Right lobe of liver (tissue), 6 donors: ENCODE data around the gene BCO2. TPM values are rescaled to one million over a fixed set of nuclear protein-coding genes. Genes with fewer than 3 reads are reported as not detected.

Experiments used
- ATAC-seq, 4 donors: fragments of 200-7000 bp; cut with Tn5 transposase; one replicate each; pipeline ENCODE4 v1.9.1; 2020; ENCODE audit warnings: mild to moderate bottlenecking in 4 of 4, moderate library complexity in 4 of 4
- DNase-seq, 3 donors: peaks; one replicate each; pipeline ENCODE4 v3.0.0-alpha.2; 2020
- H3K27ac ChIP-seq, 3 donors: fragments of 200-600 bp; one replicate each; pipeline ENCODE4 v1.8.0; 2022
- H3K27me3 ChIP-seq, 2 donors: fragments of 200-600 bp; one replicate each; pipeline ENCODE4 v1.8.0; 2022
- H3K36me3 ChIP-seq, 4 donors: fragments of 200-600 bp; sonication (generic) in 1 of 4; one replicate each; pipeline versions ENCODE4 v1.5.1 to v1.8.0; 2017 to 2022; ENCODE audit warnings: control low read depth in 1 of 4
- H3K4me1 ChIP-seq, 4 donors: fragments of 200-600 bp; sonication (generic) in 1 of 4; one replicate each; pipeline versions ENCODE4 v1.5.1 to v1.8.0; 2017 to 2022; ENCODE audit warnings: control low read depth in 1 of 4
- H3K4me3 ChIP-seq, 3 donors: fragments of 200-600 bp; one replicate each; pipeline ENCODE4 v1.8.0; 2022
- H3K9me3 ChIP-seq, 4 donors: fragments of 200-600 bp; sonication (generic) in 1 of 4; one replicate each; pipeline versions ENCODE4 v1.5.1 to v1.8.0; 2017 to 2022; ENCODE audit warnings: control low read depth in 1 of 4
- POLR2A ChIP-seq: fragments of 450-650 bp; IDR thresholded peaks from one replicate; pipeline ENCODE4 v1.6.1; 2017; ENCODE audit warnings: antibody characterized with exemption, mild to moderate bottlenecking
- WGBS: methylation state at CpG from one replicate; pipeline ENCODE4 v1.1.6; 2018; ENCODE audit warnings: low coverage, low lambda C conversion rate; ENCODE audit not compliant: insufficient coverage; ENCODE audit errors: missing lambda C conversion rate; 5-methylcytosine and 5-hydroxymethylcytosine counted together
- intact Hi-C, 2 donors: fragments of 100-400 bp; cut with DNase I; formaldehyde crosslinking; loops; one replicate each; pipeline versions ENCODE4 v1.11.2 to v1.14.1; 2022
- total RNA-seq, 6 experiments: library from RNA; depleted of rRNA in 2 of 6; stranded (reverse); fragments of >200 nt in 2 of 6; fragmentation: NEBNext Ultra II Directional in 3 of 6; extraction: Animal tissue kit (Norgen Biotek cat#: 25700) in 3 of 6; gene quantifications; one replicate each; pipeline versions ENCODE4 v1.1.0 to v1.2.4, GENCODE V29; 2016 to 2023
- TF ChIP-seq, protein P1 (sequence below), 4 donors: fragments of 200-600 bp in 3 of 4; fragments of 450-650 bp in 1 of 4; IDR thresholded peaks; one replicate each; pipeline versions ENCODE4 v1.5.1 to v1.8.0; 2016 to 2022; ENCODE audit warnings: antibody characterized with exemption in 4 of 4, mild to moderate bottlenecking in 2 of 4
- donor health status: DM: no; HTN: yes; CAD: no.
- donor health status: DM: no; HTN: no; CAD: no.
- donor health status: DM: no; HTN: no; CAD: no.
- donor health status: DM: no; HTN: yes; CAD: no.
- donor health status: DM: no; HTN: yes; CAD: no.

Gene BCO2
- total RNA-seq, 6 experiments from 2014 or later, result 33.3 to 118 (median 75.5) TPM

DNA sequence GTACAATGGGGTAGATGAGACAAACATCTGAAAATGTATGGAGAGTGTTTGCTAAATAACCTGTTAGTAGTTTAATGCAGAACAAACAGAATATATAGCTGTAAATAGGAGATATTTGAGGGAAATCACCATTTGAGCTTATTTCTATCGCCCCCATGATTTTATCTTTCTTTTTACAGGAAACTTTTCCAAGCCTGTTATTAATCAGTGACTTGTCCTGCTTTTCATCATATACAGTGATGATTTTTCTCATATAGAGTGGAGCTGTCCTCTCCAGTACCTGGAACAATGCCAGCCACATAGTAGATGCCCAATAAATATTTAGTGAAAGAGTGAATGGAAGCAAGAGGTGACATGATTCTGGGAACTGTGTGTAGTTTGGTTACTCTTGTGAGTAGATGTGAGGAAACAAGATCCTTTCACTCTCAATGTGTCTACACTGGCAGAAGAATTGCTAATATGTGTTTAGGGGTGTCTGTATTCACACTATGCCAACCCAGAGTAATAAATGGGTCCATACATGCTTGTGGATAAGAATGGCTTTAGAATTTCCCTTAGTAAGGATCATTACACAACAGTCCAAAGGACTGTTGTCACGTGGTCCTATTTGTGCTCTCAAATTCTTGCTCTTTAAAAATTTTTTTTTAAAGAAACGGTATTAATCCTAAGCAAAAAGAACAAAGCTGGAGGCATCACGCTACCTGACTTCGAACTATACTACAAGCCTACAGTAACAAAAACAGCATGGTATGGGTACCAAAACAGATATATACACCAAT lies 48.6 kb downstream of the BCO2 start:
- 65% methylated on average over 5 of the region's 5 CpGs for WGBS
- peaks cover 0 to 4% (median 2%) of the 10 kb centered on the region in 4 donors for H3K36me3 ChIP-seq
- no peak for TF ChIP-seq POLR2A
- TF ChIP-seq, protein P1, sequence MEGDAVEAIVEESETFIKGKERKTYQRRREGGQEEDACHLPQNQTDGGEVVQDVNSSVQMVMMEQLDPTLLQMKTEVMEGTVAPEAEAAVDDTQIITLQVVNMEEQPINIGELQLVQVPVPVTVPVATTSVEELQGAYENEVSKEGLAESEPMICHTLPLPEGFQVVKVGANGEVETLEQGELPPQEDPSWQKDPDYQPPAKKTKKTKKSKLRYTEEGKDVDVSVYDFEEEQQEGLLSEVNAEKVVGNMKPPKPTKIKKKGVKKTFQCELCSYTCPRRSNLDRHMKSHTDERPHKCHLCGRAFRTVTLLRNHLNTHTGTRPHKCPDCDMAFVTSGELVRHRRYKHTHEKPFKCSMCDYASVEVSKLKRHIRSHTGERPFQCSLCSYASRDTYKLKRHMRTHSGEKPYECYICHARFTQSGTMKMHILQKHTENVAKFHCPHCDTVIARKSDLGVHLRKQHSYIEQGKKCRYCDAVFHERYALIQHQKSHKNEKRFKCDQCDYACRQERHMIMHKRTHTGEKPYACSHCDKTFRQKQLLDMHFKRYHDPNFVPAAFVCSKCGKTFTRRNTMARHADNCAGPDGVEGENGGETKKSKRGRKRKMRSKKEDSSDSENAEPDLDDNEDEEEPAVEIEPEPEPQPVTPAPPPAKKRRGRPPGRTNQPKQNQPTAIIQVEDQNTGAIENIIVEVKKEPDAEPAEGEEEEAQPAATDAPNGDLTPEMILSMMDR (IDR thresholded peaks at IDR 0.05), result no peak
- no peaks in the 10 kb centered on the region for H3K9me3 ChIP-seq
- DNase-seq (no peak), ATAC-seq (no peak)
- no peak overlapping the region for H3K4me3 ChIP-seq
- intact Hi-C loops, result no loop called here
- peak overlapping the region; percentile 72 to 89 (median 82) for H3K27ac ChIP-seq
- H3K27me3 ChIP-seq, result no peaks in the 10 kb centered on the region
- peaks cover 0 to 57% (median 26%) of the 10 kb centered on the region in 4 donors for H3K4me1 ChIP-seq

DNA sequence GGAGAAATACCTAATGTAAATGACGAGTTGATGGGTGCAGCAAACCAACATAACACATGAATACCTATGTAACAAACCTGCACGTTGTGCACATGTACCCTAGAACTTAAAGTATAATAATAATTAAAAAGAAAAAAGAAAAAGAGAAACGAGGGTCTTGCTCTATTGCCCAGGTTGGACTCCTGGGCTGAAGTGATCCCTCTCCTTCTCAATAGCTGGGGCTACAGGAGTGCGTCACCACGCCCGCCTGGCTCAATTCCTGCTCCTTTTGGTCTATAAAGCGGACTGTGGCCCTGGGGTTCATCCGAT lies 50.4 kb downstream of the BCO2 start:
- no peaks in the 10 kb centered on the region for H3K27me3 ChIP-seq
- 19% methylated on average over 6 of the region's 8 CpGs for WGBS
- H3K4me1 ChIP-seq, result peaks cover 0 to 42% (median 19%) of the 10 kb centered on the region in 4 donors
- TF ChIP-seq, protein P1 (IDR thresholded peaks at IDR 0.05), result no peak
- TF ChIP-seq POLR2A, result no peak
- no peaks in the 10 kb centered on the region for H3K9me3 ChIP-seq
- peaks cover 0 to 21% (median 11%) of the 10 kb centered on the region in 4 donors for H3K36me3 ChIP-seq
- peak overlapping the region; percentile 95 to 99 (median 96) for H3K27ac ChIP-seq
- intact Hi-C loops, result no loop called here
- ATAC-seq, result peak in 1 of 4 donors; percentile 77
- peak overlapping the region; percentile 64 to 69 (median 67) for H3K4me3 ChIP-seq
- peak in 1 of 3 donors; percentile 84 for DNase-seq

DNA sequence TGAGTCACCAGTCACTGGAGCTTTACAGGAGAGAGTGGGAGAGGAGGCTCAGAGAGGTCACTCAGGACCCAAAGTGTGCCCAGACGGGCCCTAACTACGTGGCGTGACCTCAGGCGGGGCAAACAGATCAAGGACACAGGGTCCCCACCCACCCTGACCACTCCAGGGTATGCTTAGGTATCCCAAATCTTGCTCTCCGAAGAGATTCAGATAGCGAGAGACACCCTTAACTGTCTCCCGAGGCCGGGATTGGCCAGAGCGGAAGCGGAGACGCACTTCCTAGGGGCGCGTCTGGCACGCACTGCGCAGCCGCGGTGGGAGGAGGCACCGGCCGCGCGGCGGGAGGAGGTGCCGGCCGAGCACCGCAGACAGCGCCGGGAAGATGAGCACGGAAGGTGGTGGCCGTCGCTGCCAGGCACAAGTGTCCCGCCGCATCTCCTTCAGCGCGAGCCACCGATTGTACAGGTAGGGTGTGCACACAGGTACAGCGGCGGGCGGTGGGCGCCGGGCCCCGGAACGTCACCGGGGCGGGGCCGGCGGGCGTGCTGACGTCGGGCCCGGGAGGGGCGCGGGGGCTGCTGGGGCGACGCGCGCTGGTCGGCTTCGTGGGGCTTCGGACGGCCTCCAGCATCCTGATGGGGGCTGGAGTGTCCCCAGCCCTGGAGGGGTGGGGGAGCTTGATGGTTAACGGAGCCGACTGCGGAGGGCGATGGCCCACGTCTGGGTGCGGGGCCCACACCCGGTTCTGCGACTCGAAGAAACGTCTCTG lies 50.9 kb downstream of the BCO2 start, which contains the start of gene PTS:
PTS (plus strand) TSS at position 367 of the 769 bp plus-strand sequence; CDS start at position 383, 16 bp downstream.
- Histone ChIP-seq H3K4me1 (peaks cover 0 to 37% (median 17%) of the 10 kb centered on the region in 4 donors), H3K4me3 (peak within 1 kb of the TSS; percentile 64 to 69 (median 67)), H3K27me3 (no peaks in the 10 kb centered on the region), H3K36me3 (peaks cover 0 to 26% (median 14%) of the 10 kb centered on the region in 4 donors), H3K9me3 (no peaks in the 10 kb centered on the region), H3K27ac (peak within 1 kb of the TSS; percentile 95 to 99 (median 96))
- WGBS, result no CpG with 5 or more reads among the region's 70 CpGs
- peak; percentile 84 to 94 (median 90) for ATAC-seq
- peak; percentile 97 for TF ChIP-seq POLR2A
- TF ChIP-seq, protein P1 (IDR thresholded peaks at IDR 0.05), result no peak
- peak; percentile 91 to 94 (median 92) for DNase-seq
- intact Hi-C loops, result no loop called here

DNA sequence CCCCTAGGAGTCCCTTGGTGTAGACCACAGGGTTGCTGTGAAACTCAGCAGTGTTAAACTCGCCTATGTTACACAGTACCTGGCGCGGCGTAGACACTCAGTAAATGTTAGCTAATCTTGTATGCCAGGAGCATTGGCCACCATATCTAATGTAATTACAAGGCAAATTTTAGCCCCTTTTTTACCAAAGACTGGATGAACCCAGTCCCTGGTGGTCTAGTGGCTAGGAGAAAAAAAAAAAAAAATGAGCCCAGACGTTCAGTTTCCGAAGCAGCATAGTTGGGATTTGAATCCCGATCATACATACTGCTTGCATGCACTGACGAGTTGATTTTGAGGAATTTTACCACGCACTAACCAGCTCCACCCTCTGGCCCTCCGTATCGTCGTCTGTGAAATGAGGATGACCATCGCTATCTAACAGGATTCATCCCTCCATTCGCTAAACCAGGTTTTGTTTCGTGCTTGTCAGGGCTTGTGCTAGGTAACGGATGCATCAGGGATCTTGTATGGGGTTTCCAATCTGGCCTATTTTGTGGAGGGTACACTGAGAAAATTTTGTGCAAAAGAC lies 51.6 kb downstream of the BCO2 start:
- no peaks in the 10 kb centered on the region for H3K9me3 ChIP-seq
- H3K27me3 ChIP-seq, result no peaks in the 10 kb centered on the region
- intact Hi-C loops, result no loop called here
- DNase-seq (no peak), ATAC-seq (peak; percentile 23 to 47 (median 34))
- peak overlapping the region; percentile 64 to 69 (median 67) for H3K4me3 ChIP-seq
- H3K27ac ChIP-seq, result peak overlapping the region; percentile 95 to 99 (median 96)
- no peak for TF ChIP-seq POLR2A
- TF ChIP-seq, protein P1 (IDR thresholded peaks at IDR 0.05), result no peak
- peaks cover 0 to 28% (median 15%) of the 10 kb centered on the region in 4 donors for H3K36me3 ChIP-seq
- 7% methylated on average over 16 of the region's 16 CpGs for WGBS
- H3K4me1 ChIP-seq, result peaks cover 0 to 30% (median 12%) of the 10 kb centered on the region in 4 donors
